ENCODE data around the gene CTIF. TPM values are rescaled to one million over a fixed set of nuclear protein-coding genes. Genes with fewer than 3 reads are reported as not detected.
A peak's percentile ranks its signal among the peaks of the same experiment; 100 is the strongest.

Gene CTIF
- total RNA-seq, 1 donor from 2014 or later: 137 TPM

- Mint-ChIP-seq H3K27me3 (ENCODE audit: unreplicated experiment) (peaks cover 10% of the 10 kb centered on the region), H3K27ac (ENCODE audit: unreplicated experiment) (no peak overlapping the region), H3K36me3 (ENCODE audit: unreplicated experiment) (peaks cover 11% of the 10 kb centered on the region), H3K4me3 (ENCODE audit: unreplicated experiment) (no peak overlapping the region), H3K4me1 (ENCODE audit: low read depth, unreplicated experiment) (peaks cover 40% of the 10 kb centered on the region), H3K9me3 (ENCODE audit: unreplicated experiment) (peaks cover 17% of the 10 kb centered on the region)
- DNase-seq: no peak
- TF ChIP-seq, protein P1, sequence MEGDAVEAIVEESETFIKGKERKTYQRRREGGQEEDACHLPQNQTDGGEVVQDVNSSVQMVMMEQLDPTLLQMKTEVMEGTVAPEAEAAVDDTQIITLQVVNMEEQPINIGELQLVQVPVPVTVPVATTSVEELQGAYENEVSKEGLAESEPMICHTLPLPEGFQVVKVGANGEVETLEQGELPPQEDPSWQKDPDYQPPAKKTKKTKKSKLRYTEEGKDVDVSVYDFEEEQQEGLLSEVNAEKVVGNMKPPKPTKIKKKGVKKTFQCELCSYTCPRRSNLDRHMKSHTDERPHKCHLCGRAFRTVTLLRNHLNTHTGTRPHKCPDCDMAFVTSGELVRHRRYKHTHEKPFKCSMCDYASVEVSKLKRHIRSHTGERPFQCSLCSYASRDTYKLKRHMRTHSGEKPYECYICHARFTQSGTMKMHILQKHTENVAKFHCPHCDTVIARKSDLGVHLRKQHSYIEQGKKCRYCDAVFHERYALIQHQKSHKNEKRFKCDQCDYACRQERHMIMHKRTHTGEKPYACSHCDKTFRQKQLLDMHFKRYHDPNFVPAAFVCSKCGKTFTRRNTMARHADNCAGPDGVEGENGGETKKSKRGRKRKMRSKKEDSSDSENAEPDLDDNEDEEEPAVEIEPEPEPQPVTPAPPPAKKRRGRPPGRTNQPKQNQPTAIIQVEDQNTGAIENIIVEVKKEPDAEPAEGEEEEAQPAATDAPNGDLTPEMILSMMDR (IDR thresholded peaks at IDR 0.05; ENCODE audit: partially characterized antibody, unreplicated experiment): no peak
These were observed 314.0 kb downstream of the CTIF start for GRCh38 chr18:48852794-48853193.

GRCh38 chr18:48853588-48853987, 314.8 kb downstream of the CTIF start:
- peaks cover 15% of the 10 kb centered on the region for H3K27me3 Mint-ChIP-seq (ENCODE audit: unreplicated experiment)
- TF ChIP-seq, protein P1 (IDR thresholded peaks at IDR 0.05; ENCODE audit: partially characterized antibody, unreplicated experiment): no peak
- H3K4me3 Mint-ChIP-seq (ENCODE audit: unreplicated experiment): no peak overlapping the region
- no peak for DNase-seq
- peaks cover 11% of the 10 kb centered on the region for H3K36me3 Mint-ChIP-seq (ENCODE audit: unreplicated experiment)
- no peak overlapping the region for H3K27ac Mint-ChIP-seq (ENCODE audit: unreplicated experiment)
- peaks cover 22% of the 10 kb centered on the region for H3K9me3 Mint-ChIP-seq (ENCODE audit: unreplicated experiment)
- H3K4me1 Mint-ChIP-seq (ENCODE audit: low read depth, unreplicated experiment): peaks cover 47% of the 10 kb centered on the region

- peaks cover 10% of the 10 kb centered on the region for H3K36me3 Mint-ChIP-seq (ENCODE audit: unreplicated experiment)
- H3K9me3 Mint-ChIP-seq (ENCODE audit: unreplicated experiment): peaks cover 32% of the 10 kb centered on the region
- H3K4me3 Mint-ChIP-seq (ENCODE audit: unreplicated experiment): no peak overlapping the region
- no peak for DNase-seq
- H3K4me1 Mint-ChIP-seq (ENCODE audit: low read depth, unreplicated experiment): peaks cover 47% of the 10 kb centered on the region
- TF ChIP-seq, protein P1 (IDR thresholded peaks at IDR 0.05; ENCODE audit: partially characterized antibody, unreplicated experiment): no peak
- no peak overlapping the region for H3K27ac Mint-ChIP-seq (ENCODE audit: unreplicated experiment)
- H3K27me3 Mint-ChIP-seq (ENCODE audit: unreplicated experiment): peaks cover 25% of the 10 kb centered on the region
These were observed 315.9 kb downstream of the CTIF start for GRCh38 chr18:48854780-48855179.

- Mint-ChIP-seq H3K27ac (ENCODE audit: unreplicated experiment) (peak overlapping the region; percentile 35), H3K4me1 (ENCODE audit: low read depth, unreplicated experiment) (peaks cover 49% of the 10 kb centered on the region), H3K9me3 (ENCODE audit: unreplicated experiment) (peaks cover 40% of the 10 kb centered on the region), H3K4me3 (ENCODE audit: unreplicated experiment) (no peak overlapping the region), H3K27me3 (ENCODE audit: unreplicated experiment) (peaks cover 32% of the 10 kb centered on the region), H3K36me3 (ENCODE audit: unreplicated experiment) (peaks cover 6% of the 10 kb centered on the region)
- no peak for DNase-seq
- TF ChIP-seq, protein P1 (IDR thresholded peaks at IDR 0.05; ENCODE audit: partially characterized antibody, unreplicated experiment): no peak
These were observed 316.9 kb downstream of the CTIF start for GRCh38 chr18:48855422-48856377.
